ENCODE data around the gene ARHGAP22. TPM values are rescaled to one million over a fixed set of nuclear protein-coding genes. Genes with fewer than 3 reads are reported as not detected.
A peak's percentile ranks its signal among the peaks of the same experiment; 100 is the strongest.

Gene ARHGAP22
- total and polyA plus RNA-seq, 2 of the 4 experiments (the other 2 are of a cell fraction): 28.3 to 30.2 TPM

DNA sequence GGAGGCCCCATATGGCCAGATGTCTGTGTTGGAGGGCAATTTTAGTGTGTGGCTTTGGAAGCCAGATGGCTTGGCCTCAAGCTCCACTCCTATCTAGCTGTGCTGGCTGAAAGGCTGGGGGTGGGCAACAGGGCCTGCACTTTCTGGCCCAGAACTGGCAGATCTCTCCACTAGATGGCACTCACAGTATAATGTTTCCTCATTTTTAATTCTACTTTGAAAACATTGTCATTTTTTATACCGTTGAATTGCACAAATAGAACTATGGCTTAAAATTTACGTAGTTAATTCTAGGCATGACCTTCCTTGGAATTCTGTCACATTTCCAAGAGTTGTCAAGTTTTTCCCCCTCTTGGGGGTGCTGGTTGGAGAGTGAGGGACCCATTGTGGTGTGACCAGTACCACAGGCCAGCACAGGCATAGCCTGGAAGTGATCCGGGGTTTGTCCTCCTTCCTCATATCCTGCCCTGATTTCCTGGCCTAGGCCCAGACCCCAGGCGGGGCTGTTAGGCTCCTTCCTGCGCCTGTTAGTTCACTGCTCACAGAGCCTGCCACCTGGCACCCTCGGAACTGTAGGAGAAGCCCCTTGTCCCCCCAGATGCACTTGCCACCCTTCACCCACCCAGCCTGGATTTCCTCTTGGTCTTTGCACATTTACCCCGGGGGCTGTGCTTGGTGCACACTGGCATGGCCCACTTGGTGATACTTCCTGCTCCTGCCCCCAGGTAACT is 52.8 kb downstream of the ARHGAP22 start:
- Histone ChIP-seq H3K14ac (replicated peaks; ENCODE audit: low read depth, low read length) (no peak overlapping the region), H4K8ac (ENCODE audit: low read depth in 2 of 2, low read length in 2 of 2) (no peak overlapping the region), H3K18ac (ENCODE audit: low read depth, low read length) (no peak overlapping the region), H3K4me2 (ENCODE audit: low read depth, low read length) (no peak overlapping the region), H3K27ac (ENCODE audit: insufficient read depth, low read length) (no peak overlapping the region), H3K4ac (ENCODE audit: low read depth, low read length) (no peak overlapping the region), H3K4me1 (ENCODE audit: control insufficient read depth, insufficient read depth, low read length) (no peaks in the 10 kb centered on the region; the same call in 1 of the 2 replicates), H3K9ac (ENCODE audit: low read depth, low read length) (no peak overlapping the region), H2AK9ac (replicated peaks; ENCODE audit: low read depth, low read length, poor library complexity) (peak overlapping the region; percentile 57), H2BK15ac (ENCODE audit: low read depth, low read length) (no peak overlapping the region), H2BK5ac (ENCODE audit: low read depth, low read length, poor library complexity, severe bottlenecking) (no peak overlapping the region), H3K23ac (ENCODE audit: low read depth, low read length) (no peak overlapping the region), H4K91ac (ENCODE audit: insufficient read depth, low read depth, low read length) (no peak overlapping the region), H4K5ac (ENCODE audit: low read depth, low read length) (no peak overlapping the region), H3K4me3 (ENCODE audit: insufficient read depth, low read depth, low read length) (no peak overlapping the region), H3K9me3 (ENCODE audit: control insufficient read depth, insufficient read depth, low read length) (no peaks in the 10 kb centered on the region), H2BK20ac (ENCODE audit: low read depth, low read length) (no peak overlapping the region), H3K27me3 (ENCODE audit: control insufficient read depth, insufficient read depth, low read length) (no peaks in the 10 kb centered on the region), H3K56ac (ENCODE audit: extremely low read depth, insufficient read depth, low read length) (no peak overlapping the region), H4K20me1 (ENCODE audit: insufficient read depth, low read length) (no peaks in the 10 kb centered on the region), H3K79me1 (ENCODE audit: low read depth in 1 of 2, low read length in 2 of 2) (peaks cover 7 to 54% of the 10 kb centered on the region in 2 experiments), H2BK120ac (ENCODE audit: low read depth, low read length) (no peak overlapping the region), H2AFZ (replicated peaks; ENCODE audit: low read length, poor library complexity) (no peak overlapping the region), H3K36me3 (ENCODE audit: control insufficient read depth, insufficient read depth, low read length) (peaks cover 7% of the 10 kb centered on the region), H2AK5ac (ENCODE audit: low read depth, low read length) (peak overlapping the region; percentile 19), H3K9me1 (ENCODE audit: insufficient read depth, low read length) (0 out of 2 replicates have a peak, but pooled peaks cover 8% of the 10 kb centered on the region)
- dilution Hi-C loops (cut with HindIII; ENCODE audit: low sequenced_read_pairs, unreplicated experiment): no loop called here
- ATAC-seq (ENCODE audit: low read depth) (peak; percentile 88), DNase-seq (peak; percentile 59)
- peak; percentile 86 for TF ChIP-seq CTCF (conservative IDR thresholded peaks at IDR 0.05; ENCODE audit: low read depth, low read length)
- no peak for TF ChIP-seq MXI1 (IDR thresholded peaks at IDR 0.05; ENCODE audit: borderline replicate concordance, low read depth, low read length)
- no peak for TF ChIP-seq MAZ (IDR thresholded peaks at IDR 0.05; ENCODE audit: borderline replicate concordance, low read depth, low read length)
- TF ChIP-seq RFX5 (IDR thresholded peaks at IDR 0.05; ENCODE audit: low read depth, low read length): no peak
- TF ChIP-seq RAD21 (IDR thresholded peaks at IDR 0.05; ENCODE audit: low read length): peak; percentile 86
- peak; percentile 94 for TF ChIP-seq SMC3 (IDR thresholded peaks at IDR 0.05; ENCODE audit: low read depth, low read length)
- TF ChIP-seq POLR2A (IDR thresholded peaks at IDR 0.05; ENCODE audit: low read depth, low read length): 0 out of 2 replicates have a peak, but pooled peaks have one; percentile 28
- BruUV-seq (replicated peaks): no TSS peak
- ChIA-PET POLR2A (ENCODE audit: unreplicated experiment) (no interaction called here), CTCF (interaction anchor here (0.5 to 5.8 kb wide), 4 partner anchors 28 to 104 kb away, joined by 3 to 33 read pairs (median 7); no protein-coding TSS in a partner anchor)
- in situ Hi-C loops (cut with MboI; ENCODE audit: low sequenced_read_pairs): loop anchor here (5.0 to 25.0 kb wide), 2 partner anchors 105 to 960 kb away; no protein-coding TSS in a partner anchor
- intact Hi-C loops (cut with micrococcal nuclease): loop anchor here (1.0 to 10.0 kb wide), 5 partner anchors 27 to 963 kb away; partner anchors contain the start of gene ARHGAP22
- 90% methylated on average over 2 of the region's 7 CpGs; no CpG with 5 or more reads in 1 of the 2 experiments for WGBS, 2 experiments (ENCODE audit: extremely low coverage in 2 of 2, insufficient read length in 1 of 2)

Data from IMR-90 (cell line).